HEK293 (cell line): ENCODE results near the gene BICRA.

Source experiments
- CTCF ChIA-PET: fragments of 350-600 bp; formaldehyde crosslinking; extraction: SDS; loops from one replicate; lab custom pipeline; 2021; ENCODE audit warnings: antibody characterized with exemption; lab: Yijun Ruan, JAX
- POLR2A ChIA-PET: fragments of 300-600 bp; formaldehyde crosslinking; extraction: SDS; loops from one replicate; lab custom pipeline; 2020; ENCODE audit warnings: antibody characterized with exemption, inconsistent platforms; lab: Yijun Ruan, JAX
- H3K27ac ChIP-seq: fragments of 200-500 bp; sonication (Bioruptor generic); 2 replicates; pipeline ENCODE4 v1.5.1; 2014; ENCODE audit warnings: low read depth, low read length, control low read depth, inconsistent platforms; ENCODE audit errors: extremely low read depth
- H3K36me3 ChIP-seq, 2 experiments: fragments of 200-500 bp in 1 of 2; sonication (Bioruptor generic) in 1 of 2; 1 replicate in 1 of 2; 2 replicates in 1 of 2; pipeline ENCODE4 v1.5.1; 2014 to 2017; ENCODE audit warnings: inconsistent platforms in 2 of 2, low read length in 2 of 2; ENCODE audit not compliant: control insufficient read depth in 2 of 2, insufficient read depth in 1 of 2
- H3K4me1 ChIP-seq: fragments of 200-500 bp; sonication (Bioruptor generic); 2 replicates; pipeline ENCODE4 v1.5.1; 2014; ENCODE audit warnings: mild to moderate bottlenecking, low read length, inconsistent platforms; ENCODE audit not compliant: control insufficient read depth, insufficient read depth
- H3K4me3 ChIP-seq: 2 replicates; pipeline ENCODE4 v1.5.1; 2011; ENCODE audit warnings: low read depth, mild to moderate bottlenecking, control low read depth, low read length, moderate library complexity
- H3K9me3 ChIP-seq: fragments of 200-500 bp; sonication (Bioruptor generic); 2 replicates; pipeline ENCODE4 v1.5.1; 2014; ENCODE audit warnings: low read depth, low read length, inconsistent platforms; ENCODE audit not compliant: control insufficient read depth, insufficient read depth
- AEBP2 ChIP-seq: fragments of 450-650 bp; formaldehyde crosslinking; IDR thresholded peaks from 2 replicates; pipeline ENCODE4 v1.5.1; 2016; ENCODE audit warnings: missing biosample characterization, missing genetic modification characterization, borderline replicate concordance
- CTCF ChIP-seq: fragments of 450-650 bp; formaldehyde crosslinking; IDR thresholded peaks from 2 replicates; pipeline ENCODE4 v1.5.1; 2016; ENCODE audit warnings: missing biosample characterization, missing genetic modification characterization
- GLI2 ChIP-seq: fragments of 450-650 bp; formaldehyde crosslinking; IDR thresholded peaks from 2 replicates; pipeline ENCODE4; 2017; ENCODE audit warnings: missing biosample characterization, missing genetic modification characterization, low read depth, borderline replicate concordance
- KLF17 ChIP-seq: fragments of 450-650 bp; formaldehyde crosslinking; IDR thresholded peaks from 2 replicates; pipeline ENCODE4 v1.5.1; 2016; ENCODE audit warnings: missing biosample characterization, missing genetic modification characterization
- MYNN ChIP-seq: fragments of 450-650 bp; formaldehyde crosslinking; IDR thresholded peaks from 2 replicates; pipeline ENCODE4 v1.5.1; 2016; ENCODE audit warnings: missing biosample characterization, missing genetic modification characterization, borderline replicate concordance
- PRDM6 ChIP-seq: fragments of 450-650 bp; formaldehyde crosslinking; IDR thresholded peaks from 2 replicates; pipeline ENCODE4 v1.5.1; 2017; ENCODE audit warnings: missing biosample characterization, missing genetic modification characterization
- SCRT1 ChIP-seq: fragments of 450-650 bp; formaldehyde crosslinking; IDR thresholded peaks from 2 replicates; pipeline ENCODE4 v1.5.1; 2016; ENCODE audit warnings: missing biosample characterization, missing genetic modification characterization, borderline replicate concordance
- SP7 ChIP-seq: fragments of 450-650 bp; formaldehyde crosslinking; IDR thresholded peaks from 2 replicates; pipeline ENCODE4 v1.5.1; 2016; ENCODE audit warnings: missing biosample characterization, missing genetic modification characterization
- TCF7L2 ChIP-seq: IDR thresholded peaks from 2 replicates; pipeline ENCODE4 v1.6.1; 2011; ENCODE audit warnings: low read depth, mild to moderate bottlenecking, inconsistent platforms, low read length, moderate library complexity, borderline replicate concordance
- ZBTB26 ChIP-seq: fragments of 450-650 bp; formaldehyde crosslinking; optimal IDR thresholded peaks from 2 replicates; pipeline ENCODE3; 2016; ENCODE audit warnings: missing biosample characterization, mild to moderate bottlenecking, missing genetic modification characterization
- ZBTB6 ChIP-seq: fragments of 450-650 bp; formaldehyde crosslinking; IDR thresholded peaks from 2 replicates; pipeline ENCODE4 v1.5.1; 2017; ENCODE audit warnings: missing biosample characterization, missing genetic modification characterization
- ZEB2 ChIP-seq: fragments of 450-650 bp; formaldehyde crosslinking; IDR thresholded peaks from 2 replicates; pipeline ENCODE4 v1.5.1; 2016; ENCODE audit warnings: missing biosample characterization, missing genetic modification characterization
- ZNF114 ChIP-seq: fragments of 450-650 bp; formaldehyde crosslinking; IDR thresholded peaks from 2 replicates; pipeline ENCODE4 v1.5.0; 2017; ENCODE audit warnings: missing biosample characterization, missing genetic modification characterization
- ZNF266 ChIP-seq: fragments of 450-650 bp; formaldehyde crosslinking; IDR thresholded peaks from 2 replicates; pipeline ENCODE4 v1.5.1; 2016; ENCODE audit warnings: missing biosample characterization, missing genetic modification characterization, low read depth
- ZNF341 ChIP-seq: fragments of 450-650 bp; formaldehyde crosslinking; IDR thresholded peaks from 2 replicates; pipeline ENCODE4; 2016; ENCODE audit warnings: low read depth, missing biosample characterization, missing genetic modification characterization
- ZNF366 ChIP-seq: fragments of 450-650 bp; formaldehyde crosslinking; conservative IDR thresholded peaks from 2 replicates; pipeline ENCODE4 v1.5.1; 2016; ENCODE audit warnings: missing biosample characterization, missing genetic modification characterization
- ZNF518A ChIP-seq: fragments of 450-650 bp; formaldehyde crosslinking; conservative IDR thresholded peaks from 2 replicates; pipeline ENCODE4 v1.5.1; 2016; ENCODE audit warnings: low read depth, missing biosample characterization, missing genetic modification characterization
- ZNF529 ChIP-seq: fragments of 450-650 bp; formaldehyde crosslinking; IDR thresholded peaks from 2 replicates; pipeline ENCODE4 v1.5.1; 2017; ENCODE audit warnings: missing genetic modification characterization, missing biosample characterization; ENCODE audit not compliant: insufficient replicate concordance
- ZNF585B ChIP-seq: fragments of 450-650 bp; formaldehyde crosslinking; IDR thresholded peaks from 2 replicates; pipeline ENCODE4 v1.5.1; 2016; ENCODE audit warnings: missing biosample characterization, missing genetic modification characterization
- ZNF701 ChIP-seq: fragments of 450-650 bp; formaldehyde crosslinking; IDR thresholded peaks from 2 replicates; pipeline ENCODE4 v1.5.1; 2016; ENCODE audit warnings: missing biosample characterization, missing genetic modification characterization
- ZNF792 ChIP-seq: fragments of 450-650 bp; formaldehyde crosslinking; IDR thresholded peaks from 2 replicates; pipeline ENCODE4 v1.5.1; 2016; ENCODE audit warnings: missing biosample characterization, missing genetic modification characterization

The BICRA gene

GRCh38 chr19:47703301-47703700, 94.4 kb downstream of the BICRA start:
- no peaks in the 10 kb centered on the region for H3K4me1 ChIP-seq
- ChIA-PET POLR2A (no interaction called here), CTCF (interaction anchor here (0.6 to 6.3 kb wide), 7 partner anchors 9 to 269 kb away, joined by 3 to 121 read pairs (median 4); partner anchors contain the start of genes EHD2 and NOP53)
- H3K9me3 ChIP-seq: no peaks in the 10 kb centered on the region
- H3K36me3 ChIP-seq: peaks cover 12 to 45% of the 10 kb centered on the region in 2 experiments; a peak in 2 of 3 replicates
- TF ChIP-seq KLF17 (tag by site-specific recombination): no peak
- no peak for TF ChIP-seq SCRT1 (tag by site-specific recombination)
- no peak for TF ChIP-seq ZNF792 (tag by site-specific recombination)
- TF ChIP-seq ZBTB26 (tag by site-specific recombination): no peak
- TF ChIP-seq ZNF114 (tag by site-specific recombination): no peak
- no peak for TF ChIP-seq TCF7L2
- TF ChIP-seq ZNF701 (tag by site-specific recombination): no peak
- no peak for TF ChIP-seq ZEB2 (tag by site-specific recombination)
- no peak for TF ChIP-seq ZNF341 (tag by site-specific recombination)
- TF ChIP-seq ZNF366 (tag by site-specific recombination): no peak
- H3K27ac ChIP-seq: no peak overlapping the region
- H3K4me3 ChIP-seq: no peak overlapping the region

- Histone ChIP-seq H3K27ac (no peak overlapping the region), H3K9me3 (no peaks in the 10 kb centered on the region), H3K4me1 (no peaks in the 10 kb centered on the region), H3K36me3 (peaks cover 12 to 37% of the 10 kb centered on the region in 2 experiments; a peak in 2 of 3 replicates), H3K4me3 (no peak overlapping the region)
- CTCF ChIA-PET: interaction anchor here (0.6 to 6.3 kb wide), 8 partner anchors 8 to 269 kb away, joined by 3 to 121 read pairs (median 3); partner anchors contain the start of genes EHD2, KPTN and NOP53
- POLR2A ChIA-PET: no interaction called here
- TF ChIP-seq ZNF518A (tag by site-specific recombination) (no peak), PRDM6 (no peak), ZBTB6 (tag by site-specific recombination) (no peak), MYNN (no peak), SP7 (tag by site-specific recombination) (no peak), GLI2 (tag by site-specific recombination) (no peak), ZNF266 (tag by site-specific recombination) (no peak), ZNF585B (tag by site-specific recombination) (no peak), AEBP2 (tag by site-specific recombination) (no peak), ZNF529 (tag by site-specific recombination) (no peak), CTCF (tag by site-specific recombination) (no peak)
These were observed 95.1 kb downstream of the BICRA start for GRCh38 chr19:47704024-47704423.
